Endometrium (tissue), 2 donors: ENCODE results near the gene CATSPER1.
"Not testable (repeated sequence)": the region's sequence is repeated elsewhere in the genome, so short reads cannot be mapped to it uniquely, and the experiment has no call there.

Source experiments
- FAIRE-seq: peaks from 2 replicates; lab custom pipeline; 2012; peaks lifted over from hg19 to GRCh38; lab: Jason Lieb, UNC
- donor health status: control.
- donor health status: control.

The CATSPER1 gene

GRCh38 chr11:66051766-66052663, 25.7 kb upstream of the CATSPER1 start, which contains the start of gene SF3B2:
Gene SF3B2, plus strand, starts transcription at chr11:66052364. Its CDS starts 21 bp downstream, at chr11:66052385.
- FAIRE-seq: no peak

- FAIRE-seq: no peak
Observed at GRCh38 chr11:66051371-66051765, 25.1 kb upstream of the CATSPER1 start.

- no peak for FAIRE-seq
Observed at GRCh38 chr11:66050581-66051231, 24.4 kb upstream of the CATSPER1 start.

GRCh38 chr11:66048547-66049323, 22.5 kb upstream of the CATSPER1 start, which contains the start of gene GAL3ST3:
Gene GAL3ST3, minus strand, starts transcription at chr11:66049161. Its CDS starts 3,746 bp downstream, at chr11:66045415.
- no peak for FAIRE-seq

- no peak for FAIRE-seq
Observed at GRCh38 chr11:66047541-66048365, 21.5 kb upstream of the CATSPER1 start.

GRCh38 chr11:66046901-66047300, 20.6 kb upstream of the CATSPER1 start:
- FAIRE-seq: no peak

- no peak for FAIRE-seq
Observed at GRCh38 chr11:66045177-66045639, 18.9 kb upstream of the CATSPER1 start.

GRCh38 chr11:66044757-66045156, 18.5 kb upstream of the CATSPER1 start:
- no peak for FAIRE-seq

GRCh38 chr11:66042996-66043906, 17.0 kb upstream of the CATSPER1 start:
- no peak for FAIRE-seq

GRCh38 chr11:66042227-66042995, 16.1 kb upstream of the CATSPER1 start:
- no peak for FAIRE-seq

- no peak for FAIRE-seq
Observed at GRCh38 chr11:66039765-66040164, 13.5 kb upstream of the CATSPER1 start.

GRCh38 chr11:66037327-66037726, 11.0 kb upstream of the CATSPER1 start:
- FAIRE-seq: no peak

- FAIRE-seq: no peak
Observed at GRCh38 chr11:66036334-66036710, 10.0 kb upstream of the CATSPER1 start.

GRCh38 chr11:66035653-66036333, 9.5 kb upstream of the CATSPER1 start:
- FAIRE-seq: no peak

- FAIRE-seq: no peak
Observed at GRCh38 chr11:66032957-66033735, 6.9 kb upstream of the CATSPER1 start.

- not testable (repeated sequence) for FAIRE-seq
Observed at GRCh38 chr11:66023186-66023440, 3.2 kb downstream of the CATSPER1 start.

GRCh38 chr11:66022401-66023185, 3.7 kb downstream of the CATSPER1 start:
- no peak for FAIRE-seq
